Fibroblast of peridontal ligament (primary cell): ENCODE measurements around the gene HACD3.
"Not testable (repeated sequence)": the region's sequence is repeated elsewhere in the genome, so short reads cannot be mapped to it uniquely, and the experiment has no call there.

Experiments
- DNase-seq: peaks from one replicate; pipeline ENCODE4 v3.0.0-alpha.2; 2010; ENCODE audit errors: extremely low read depth

Gene HACD3

GRCh38 chr15:65549288-65549687, 19.0 kb downstream of the HACD3 start:
- DNase-seq: not testable (repeated sequence)

- peak; percentile 73 for DNase-seq
Measured at GRCh38 chr15:65550681-65551098, 20.4 kb downstream of the HACD3 start.

GRCh38 chr15:65551183-65551582, 20.9 kb downstream of the HACD3 start:
- no peak for DNase-seq

- DNase-seq: not testable (repeated sequence)
Measured at GRCh38 chr15:65552851-65553250, 22.6 kb downstream of the HACD3 start.

- DNase-seq: no peak
Measured at GRCh38 chr15:65553691-65554090, 23.4 kb downstream of the HACD3 start.

DNA sequence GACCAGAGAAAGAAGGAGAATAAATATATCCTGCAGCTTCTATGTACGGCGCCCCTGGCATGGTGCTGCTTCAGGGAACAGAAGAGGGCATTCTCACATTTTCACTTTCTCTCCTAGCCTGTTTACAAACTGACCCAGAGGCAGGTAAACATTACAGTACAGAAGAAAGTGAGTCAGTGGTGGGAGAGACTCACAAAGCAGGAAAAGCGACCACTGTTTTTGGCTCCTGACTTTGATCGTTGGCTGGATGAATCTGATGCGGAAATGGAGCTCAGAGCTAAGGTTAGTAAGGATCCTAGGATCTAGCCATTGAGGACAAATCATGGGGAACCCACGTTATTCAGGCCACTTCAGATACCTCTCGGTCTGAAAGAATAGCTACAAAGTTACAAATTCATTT, 26.4 kb downstream of the HACD3 start:
- DNase-seq: no peak

- DNase-seq: peak; percentile 66
Measured at GRCh38 chr15:65558336-65558735, 28.1 kb downstream of the HACD3 start.

- no peak for DNase-seq
Measured at GRCh38 chr15:65558997-65559760, 28.9 kb downstream of the HACD3 start.

GRCh38 chr15:65559941-65560340, 29.7 kb downstream of the HACD3 start:
- DNase-seq: no peak

DNA sequence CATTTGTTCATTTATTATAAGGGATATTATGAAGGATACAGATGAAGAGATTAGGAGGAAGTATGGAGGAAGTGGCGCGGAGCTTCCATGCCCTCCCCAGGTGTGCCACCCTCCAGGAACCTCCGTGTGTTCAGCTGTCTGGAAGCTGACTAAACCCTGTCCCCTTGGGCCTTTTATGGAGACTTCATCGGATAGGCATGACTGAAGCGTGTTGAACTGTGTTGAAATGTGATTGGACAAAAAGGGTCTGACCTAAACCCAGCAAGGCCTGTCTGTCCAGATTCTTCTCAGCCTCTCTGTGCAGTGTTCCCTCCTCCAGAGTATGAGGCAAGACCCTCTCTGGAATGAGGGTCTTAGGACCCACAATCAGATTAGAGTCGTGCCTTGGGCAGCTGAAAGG, 31.7 kb downstream of the HACD3 start:
- DNase-seq: no peak

DNA sequence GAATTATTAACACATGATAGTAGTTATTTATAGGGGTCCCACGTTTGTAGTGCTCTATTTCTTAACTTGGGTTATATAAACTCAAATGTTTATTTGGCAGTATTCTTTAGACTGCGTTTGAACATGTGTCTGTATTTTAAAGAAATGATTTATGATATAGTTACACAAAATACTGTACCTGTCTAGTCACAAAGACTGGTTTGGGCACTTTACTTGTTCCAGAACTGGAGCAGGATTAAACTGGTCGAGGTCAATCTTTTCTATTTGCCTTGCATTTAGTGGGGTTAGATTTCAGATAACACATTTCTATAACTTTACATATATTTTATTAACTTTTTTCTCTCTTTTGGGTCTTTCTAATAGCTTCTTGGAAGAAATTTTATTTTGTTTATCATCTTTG, 39.5 kb downstream of the HACD3 start:
- no peak for DNase-seq

- no peak for DNase-seq
Measured at GRCh38 chr15:65571971-65572370, 41.7 kb downstream of the HACD3 start.

- peak; percentile 38 for DNase-seq
Measured at GRCh38 chr15:65576664-65577063, 46.4 kb downstream of the HACD3 start.

GRCh38 chr15:65577129-65577996, 47.1 kb downstream of the HACD3 start:
- no peak for DNase-seq

DNA sequence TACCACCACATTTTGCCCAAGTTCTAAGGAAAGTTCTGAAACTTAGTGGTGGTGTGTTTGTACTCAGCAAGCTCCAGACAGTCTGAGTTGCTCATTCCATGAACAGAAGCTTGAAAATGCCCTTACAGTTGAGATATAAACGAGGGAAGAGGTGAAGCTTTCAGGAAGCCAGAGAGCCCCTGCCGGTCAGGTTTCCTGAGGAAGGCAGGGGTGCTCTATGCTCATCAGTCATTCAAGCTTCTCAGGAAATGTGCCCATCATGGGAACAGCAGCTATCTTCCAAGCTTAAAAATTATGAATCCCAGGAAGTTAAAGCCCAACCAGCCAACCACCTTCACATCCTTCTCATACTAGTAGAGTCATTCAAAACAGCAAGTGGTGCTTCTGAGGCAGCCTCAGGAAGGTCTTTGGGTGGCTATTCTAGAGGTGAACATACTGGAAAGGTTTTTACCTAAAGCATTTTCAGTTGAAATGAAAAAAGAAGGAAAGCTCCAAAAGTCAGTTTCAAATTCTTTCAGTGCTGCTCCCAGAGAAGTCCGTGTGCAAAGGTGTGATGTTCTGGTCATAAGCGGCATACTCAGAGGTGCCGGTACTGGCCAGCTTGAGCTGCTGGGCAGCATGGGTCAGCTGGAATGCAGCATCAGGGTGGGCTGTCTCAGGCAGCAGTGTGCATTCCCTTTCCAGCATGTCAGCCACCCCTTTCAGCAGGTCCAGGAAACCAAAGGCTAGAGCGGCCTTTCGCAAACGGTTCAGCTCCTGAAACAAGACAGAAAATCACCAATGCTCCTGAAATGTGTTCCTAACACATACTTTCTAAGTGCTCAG, 48.9 kb downstream of the HACD3 start:
- no peak for DNase-seq

GRCh38 chr15:65579762-65580161, 49.5 kb downstream of the HACD3 start:
- no peak for DNase-seq

DNA sequence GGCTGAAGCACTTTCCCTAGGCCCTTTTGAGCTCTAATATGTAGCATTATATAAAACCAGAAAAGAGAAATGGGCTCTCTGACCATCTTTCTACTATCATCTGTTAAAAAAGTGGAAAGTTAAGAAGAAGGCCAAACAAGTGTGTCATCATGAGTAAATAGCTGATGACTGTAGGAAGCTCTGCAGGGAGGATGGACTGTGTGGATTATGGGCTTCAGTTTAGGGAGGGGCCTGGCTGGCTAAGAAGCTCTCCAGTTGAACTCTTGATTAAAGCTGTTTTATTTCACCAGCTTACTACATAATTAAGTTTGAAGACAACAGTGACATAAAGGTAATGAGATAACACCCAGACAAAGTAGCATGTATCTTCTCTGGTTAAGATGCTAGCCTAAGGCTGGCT, 50.0 kb downstream of the HACD3 start:
- peak; percentile 69 for DNase-seq

- no peak for DNase-seq
Measured at GRCh38 chr15:65583701-65584100, 53.4 kb downstream of the HACD3 start.

- no peak for DNase-seq
Measured at GRCh38 chr15:65584241-65584640, 54.0 kb downstream of the HACD3 start.

DNA sequence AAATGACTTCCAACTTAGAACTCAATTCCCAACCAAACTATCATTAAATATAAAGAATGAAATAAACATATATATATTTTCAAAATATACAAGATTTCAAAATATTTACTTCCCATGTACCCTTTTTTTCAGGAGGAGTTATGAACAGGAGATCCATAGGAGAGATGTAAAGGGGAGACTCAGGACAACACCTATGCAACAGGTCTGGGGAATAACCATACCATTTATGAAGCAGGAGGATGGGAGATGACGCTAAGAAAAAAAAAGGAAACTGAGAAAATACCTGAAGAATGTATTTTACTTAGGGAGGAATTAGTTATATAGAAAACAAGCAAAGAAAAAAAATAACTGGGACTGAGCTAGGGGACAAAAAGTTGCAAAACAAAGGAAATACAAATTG, 56.8 kb downstream of the HACD3 start:
- no peak for DNase-seq

DNA sequence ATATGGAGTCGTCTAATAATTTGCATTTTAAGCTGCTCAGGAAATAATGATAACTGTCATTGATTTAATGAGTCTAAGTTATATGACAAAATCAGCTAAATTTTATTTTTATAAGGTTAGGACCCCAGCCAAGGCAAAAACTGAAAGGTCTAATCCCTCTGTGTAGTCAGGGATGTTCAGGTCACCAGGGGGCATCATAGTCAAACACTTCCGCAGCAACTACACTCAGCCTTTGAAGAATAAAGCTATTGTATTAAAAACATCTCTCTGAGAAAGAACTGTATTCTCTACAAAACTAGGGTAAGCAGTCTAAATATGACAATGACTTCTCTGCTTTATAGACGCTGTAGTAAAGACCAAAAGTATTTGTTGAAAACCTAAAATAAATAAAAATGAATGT, 65.7 kb downstream of the HACD3 start:
- DNase-seq: peak; percentile 23

DNA sequence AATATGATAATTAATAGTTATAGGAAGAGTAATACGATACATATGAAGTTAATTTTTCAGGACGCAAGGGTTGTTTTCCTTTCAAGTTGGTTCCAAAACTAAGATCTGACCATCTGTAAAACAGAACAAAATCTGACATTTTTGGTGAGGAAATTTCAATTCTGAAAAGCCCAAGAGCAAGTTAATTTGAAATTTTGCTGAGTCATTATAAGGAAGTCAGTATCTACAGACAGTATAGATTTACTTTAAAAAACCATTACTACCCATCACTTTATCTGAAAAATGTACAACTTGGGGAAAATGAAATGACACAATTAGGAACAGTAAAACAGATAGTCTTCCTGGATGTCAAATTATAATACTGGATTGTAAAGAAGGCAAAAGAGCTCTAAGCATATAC, 68.2 kb downstream of the HACD3 start:
- DNase-seq: no peak
